Fibroblast of lung (primary cell): ENCODE data around the gene SEPHS1. TPM values are rescaled to one million over a fixed set of nuclear protein-coding genes. Genes with fewer than 3 reads are reported as not detected.

Experiments used
- DNase-seq, 2 donors: peaks; one replicate each; pipeline versions ENCODE4 v3.0.0 to v3.0.0-alpha.2; 2010; ENCODE audit warnings: low read depth in 2 of 2
- H2AFZ ChIP-seq: 2 replicates; pipeline ENCODE4 v1.5.1; 2012; ENCODE audit warnings: low read length, control low read depth, inconsistent platforms
- H3K27ac ChIP-seq: 2 replicates; pipeline ENCODE4 v1.5.1; 2011; ENCODE audit warnings: low read length, control low read depth; ENCODE audit not compliant: insufficient read depth
- H3K27me3 ChIP-seq: 2 replicates; pipeline ENCODE4 v1.5.1; 2011; ENCODE audit warnings: mild to moderate bottlenecking, low read length; ENCODE audit not compliant: control insufficient read depth, insufficient read depth
- H3K36me3 ChIP-seq: 2 replicates; pipeline ENCODE4 v1.5.1; 2011; ENCODE audit warnings: low read length; ENCODE audit not compliant: control insufficient read depth, insufficient read depth
- H3K4me1 ChIP-seq: 2 replicates; pipeline ENCODE4 v1.5.1; 2011; ENCODE audit warnings: low read length; ENCODE audit not compliant: control insufficient read depth, insufficient read depth; ENCODE audit errors: extremely low read depth
- H3K4me2 ChIP-seq: 2 replicates; pipeline ENCODE4 v1.5.1; 2011; ENCODE audit warnings: low read length, control low read depth; ENCODE audit not compliant: insufficient read depth; ENCODE audit errors: extremely low read depth
- H3K4me3 ChIP-seq, 4 experiments: fragments of 200-600 bp in 1 of 4; sonication (generic) in 1 of 4; replicated peaks in 1 of 4; 2 replicates each; pipeline ENCODE4 v1.5.1; 2011 to 2016; ENCODE audit warnings: low read length in 4 of 4, low read depth in 3 of 4, mild to moderate bottlenecking in 3 of 4, control low read depth in 2 of 4, inconsistent platforms in 1 of 4, mixed read lengths in 1 of 4; ENCODE audit not compliant: insufficient read depth in 1 of 4; ENCODE audit errors: control extremely low read depth in 1 of 4
- H3K79me2 ChIP-seq: 2 replicates; pipeline ENCODE4 v1.5.1; 2012; ENCODE audit warnings: mild to moderate bottlenecking, low read length, inconsistent platforms; ENCODE audit not compliant: control insufficient read depth, insufficient read depth
- H3K9ac ChIP-seq: 2 replicates; pipeline ENCODE4 v1.5.1; 2011; ENCODE audit warnings: mild to moderate bottlenecking, low read length, control low read depth; ENCODE audit not compliant: insufficient read depth
- H3K9me3 ChIP-seq: 2 replicates; pipeline ENCODE4 v1.5.1; 2012; ENCODE audit warnings: low read depth, low read length; ENCODE audit not compliant: control insufficient read depth, insufficient read depth
- H4K20me1 ChIP-seq: 2 replicates; pipeline ENCODE4 v1.5.1; 2011; ENCODE audit warnings: low read length; ENCODE audit not compliant: control insufficient read depth, insufficient read depth; ENCODE audit errors: extremely low read depth
- CTCF ChIP-seq, 2 donors: IDR thresholded peaks in 1 of 2; conservative IDR thresholded peaks in 1 of 2; 1 replicate in 1 of 2; 2 replicates in 1 of 2; pipeline ENCODE4 v1.5.1; 2011 to 2012; ENCODE audit warnings: low read length in 2 of 2, control low read depth in 1 of 2, inconsistent platforms in 1 of 2, low read depth in 1 of 2, mild to moderate bottlenecking in 1 of 2
- EZH2 ChIP-seq: IDR thresholded peaks from 2 replicates; pipeline ENCODE4 v1.5.1; 2012; ENCODE audit warnings: low read length, control low read depth, mild to moderate bottlenecking; ENCODE audit errors: missing control alignments
- polyA plus RNA-seq, 2 donors: library from polyadenylated mRNA; depleted of rRNA in 1 of 2; stranded (reverse) in 1 of 2; unstranded in 1 of 2; fragments of >200 nt; gene quantifications; 2 replicates each; pipeline ENCODE4 v1.2.1, GENCODE V29; 2011 to 2012; ENCODE audit warnings: missing spikeins in 1 of 2
- total RNA-seq: library from RNA; depleted of rRNA; stranded (reverse); fragments of >200 nt; gene quantifications from 2 replicates; pipeline ENCODE4 v1.2.1, GENCODE V29; 2014

Gene SEPHS1
- total and polyA plus RNA-seq, 2 donors (not counting 1 experiment from before 2014, with no cell fraction given): 27.4 to 50.6 TPM

GRCh38 chr10:13347500-13348156, 465 bp downstream of the SEPHS1 start:
- H3K27ac ChIP-seq: no peak overlapping the region

GRCh38 chr10:13347043-13347499, 1.0 kb downstream of the SEPHS1 start:
- TF ChIP-seq EZH2: no peak
- TF ChIP-seq CTCF (conservative IDR thresholded peaks at IDR 0.05 in 1 of 2, IDR thresholded peaks at IDR 0.05 in 1 of 2; ENCODE audit: low read depth in 1 of 2, low read length in 2 of 2): no peak
- Histone ChIP-seq H3K4me3 (peak overlapping the region; percentile 66 to 93 (median 77)), H3K4me1 (peaks cover 7% of the 10 kb centered on the region), H3K9me3 (no peaks in the 10 kb centered on the region), H3K9ac (peak overlapping the region; percentile 80), H2AFZ (no peak overlapping the region), H3K27me3 (peaks cover 11% of the 10 kb centered on the region), H3K79me2 (peaks cover 28% of the 10 kb centered on the region), H3K36me3 (no peaks in the 10 kb centered on the region), H3K27ac (peak overlapping the region; percentile 67), H3K4me2 (peak overlapping the region; percentile 97), H4K20me1 (no peaks in the 10 kb centered on the region)
- DNase-seq: peak; percentile 6 to 22

More at GRCh38 chr10:13347500-13348156, 465 bp downstream of the SEPHS1 start:
- no peaks in the 10 kb centered on the region for H4K20me1 ChIP-seq
- TF ChIP-seq EZH2 (no peak), CTCF (conservative IDR thresholded peaks at IDR 0.05 in 1 of 2, IDR thresholded peaks at IDR 0.05 in 1 of 2; ENCODE audit: low read depth in 1 of 2, low read length in 2 of 2) (no peak)
- H3K79me2 ChIP-seq: peaks cover 25% of the 10 kb centered on the region
- peaks cover 17% of the 10 kb centered on the region for H3K27me3 ChIP-seq
- H3K9me3 ChIP-seq: no peaks in the 10 kb centered on the region
- H3K4me3 ChIP-seq: peak overlapping the region in 2 of 4 experiments; percentile 66 to 72
- H3K36me3 ChIP-seq: no peaks in the 10 kb centered on the region
- H3K9ac ChIP-seq: peak overlapping the region; percentile 80
- no peak overlapping the region for H3K4me2 ChIP-seq
- DNase-seq: peak; percentile 77 to 81
- peaks cover 7% of the 10 kb centered on the region for H3K4me1 ChIP-seq
- no peak overlapping the region for H2AFZ ChIP-seq

- peak; percentile 66 to 68 for DNase-seq
- Histone ChIP-seq H3K9me3 (no peaks in the 10 kb centered on the region), H3K79me2 (peaks cover 30% of the 10 kb centered on the region), H3K9ac (peak overlapping the region; percentile 80), H3K4me1 (peaks cover 7% of the 10 kb centered on the region), H3K36me3 (no peaks in the 10 kb centered on the region), H2AFZ (no peak overlapping the region), H3K4me2 (peak overlapping the region; percentile 97), H3K4me3 (peak overlapping the region; percentile 66 to 93 (median 77)), H4K20me1 (no peaks in the 10 kb centered on the region), H3K27me3 (peaks cover 5% of the 10 kb centered on the region), H3K27ac (peak overlapping the region; percentile 67)
- no peak for TF ChIP-seq EZH2
- no peak for TF ChIP-seq CTCF (conservative IDR thresholded peaks at IDR 0.05 in 1 of 2, IDR thresholded peaks at IDR 0.05 in 1 of 2; ENCODE audit: low read depth in 1 of 2, low read length in 2 of 2)
These were observed 1.6 kb downstream of the SEPHS1 start for GRCh38 chr10:13346283-13347042.
